ENCODE measurements around the gene ATP6V1D. TPM values are rescaled to one million over a fixed set of nuclear protein-coding genes. Genes with fewer than 3 reads are reported as not detected.

Gene ATP6V1D
- total and polyA plus RNA-seq, 2 experiments from 2014 or later = 61.5 to 105 TPM

- ATAC-seq = no peak
These were observed 7.5 kb downstream of the ATP6V1D start for GRCh38 chr14:67352055-67352454.

More at GRCh38 chr14:67352055-67352454, 7.5 kb downstream of the ATP6V1D start:
- H3K36me3 Mint-ChIP-seq (ENCODE audit: low read depth) = peaks cover 30% of the 10 kb centered on the region; the same call in 2 of the 3 replicates
- no peaks in the 10 kb centered on the region for H3K27me3 Mint-ChIP-seq (ENCODE audit: insufficient read depth, low read depth, poor library complexity)
- Histone ChIP-seq H3K27ac (ENCODE audit: low read depth) (no peak overlapping the region), H4K20me1 (replicated peaks; ENCODE audit: insufficient read depth) (no peaks in the 10 kb centered on the region), H3K79me2 (replicated peaks; ENCODE audit: insufficient read depth) (peaks cover 39% of the 10 kb centered on the region), H3K36me3 (ENCODE audit: insufficient read depth) (0 out of 2 replicates have a peak, but pooled peaks cover 15% of the 10 kb centered on the region), H3K27me3 (ENCODE audit: insufficient read depth) (no peaks in the 10 kb centered on the region), H3K4me1 (ENCODE audit: insufficient read depth) (no peaks in the 10 kb centered on the region), H3K4me3 (no peak overlapping the region), H2AFZ (no peak overlapping the region), H3F3A (replicated peaks; ENCODE audit: low read depth) (no peaks in the 10 kb centered on the region), H3K9me2 (ENCODE audit: insufficient read depth) (no peaks in the 10 kb centered on the region), H3K4me2 (no peak overlapping the region)
- no peak overlapping the region for H3K27ac Mint-ChIP-seq
- no peaks in the 10 kb centered on the region for H3K4me1 Mint-ChIP-seq
- H3K4me3 Mint-ChIP-seq = no peak overlapping the region
- TF ChIP-seq, protein P1, sequence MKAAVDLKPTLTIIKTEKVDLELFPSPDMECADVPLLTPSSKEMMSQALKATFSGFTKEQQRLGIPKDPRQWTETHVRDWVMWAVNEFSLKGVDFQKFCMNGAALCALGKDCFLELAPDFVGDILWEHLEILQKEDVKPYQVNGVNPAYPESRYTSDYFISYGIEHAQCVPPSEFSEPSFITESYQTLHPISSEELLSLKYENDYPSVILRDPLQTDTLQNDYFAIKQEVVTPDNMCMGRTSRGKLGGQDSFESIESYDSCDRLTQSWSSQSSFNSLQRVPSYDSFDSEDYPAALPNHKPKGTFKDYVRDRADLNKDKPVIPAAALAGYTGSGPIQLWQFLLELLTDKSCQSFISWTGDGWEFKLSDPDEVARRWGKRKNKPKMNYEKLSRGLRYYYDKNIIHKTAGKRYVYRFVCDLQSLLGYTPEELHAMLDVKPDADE (IDR thresholded peaks at IDR 0.05) = no peak
- no peak for TF ChIP-seq EZH2 (IDR thresholded peaks at IDR 0.05; ENCODE audit: low read depth, unreplicated experiment)
- TF ChIP-seq STAT1 (IDR thresholded peaks at IDR 0.05; ENCODE audit: unreplicated experiment) = no peak
- no peak for TF ChIP-seq CTCF (conservative IDR thresholded peaks at IDR 0.05; ENCODE audit: low read depth in 2 of 2)
- TF ChIP-seq POLR2AphosphoS5 (IDR thresholded peaks at IDR 0.05; ENCODE audit: low read depth) = no peak
- no peak for TF ChIP-seq EZH2phosphoT487 (IDR thresholded peaks at IDR 0.05; ENCODE audit: unreplicated experiment)
- TF ChIP-seq, protein P2, sequence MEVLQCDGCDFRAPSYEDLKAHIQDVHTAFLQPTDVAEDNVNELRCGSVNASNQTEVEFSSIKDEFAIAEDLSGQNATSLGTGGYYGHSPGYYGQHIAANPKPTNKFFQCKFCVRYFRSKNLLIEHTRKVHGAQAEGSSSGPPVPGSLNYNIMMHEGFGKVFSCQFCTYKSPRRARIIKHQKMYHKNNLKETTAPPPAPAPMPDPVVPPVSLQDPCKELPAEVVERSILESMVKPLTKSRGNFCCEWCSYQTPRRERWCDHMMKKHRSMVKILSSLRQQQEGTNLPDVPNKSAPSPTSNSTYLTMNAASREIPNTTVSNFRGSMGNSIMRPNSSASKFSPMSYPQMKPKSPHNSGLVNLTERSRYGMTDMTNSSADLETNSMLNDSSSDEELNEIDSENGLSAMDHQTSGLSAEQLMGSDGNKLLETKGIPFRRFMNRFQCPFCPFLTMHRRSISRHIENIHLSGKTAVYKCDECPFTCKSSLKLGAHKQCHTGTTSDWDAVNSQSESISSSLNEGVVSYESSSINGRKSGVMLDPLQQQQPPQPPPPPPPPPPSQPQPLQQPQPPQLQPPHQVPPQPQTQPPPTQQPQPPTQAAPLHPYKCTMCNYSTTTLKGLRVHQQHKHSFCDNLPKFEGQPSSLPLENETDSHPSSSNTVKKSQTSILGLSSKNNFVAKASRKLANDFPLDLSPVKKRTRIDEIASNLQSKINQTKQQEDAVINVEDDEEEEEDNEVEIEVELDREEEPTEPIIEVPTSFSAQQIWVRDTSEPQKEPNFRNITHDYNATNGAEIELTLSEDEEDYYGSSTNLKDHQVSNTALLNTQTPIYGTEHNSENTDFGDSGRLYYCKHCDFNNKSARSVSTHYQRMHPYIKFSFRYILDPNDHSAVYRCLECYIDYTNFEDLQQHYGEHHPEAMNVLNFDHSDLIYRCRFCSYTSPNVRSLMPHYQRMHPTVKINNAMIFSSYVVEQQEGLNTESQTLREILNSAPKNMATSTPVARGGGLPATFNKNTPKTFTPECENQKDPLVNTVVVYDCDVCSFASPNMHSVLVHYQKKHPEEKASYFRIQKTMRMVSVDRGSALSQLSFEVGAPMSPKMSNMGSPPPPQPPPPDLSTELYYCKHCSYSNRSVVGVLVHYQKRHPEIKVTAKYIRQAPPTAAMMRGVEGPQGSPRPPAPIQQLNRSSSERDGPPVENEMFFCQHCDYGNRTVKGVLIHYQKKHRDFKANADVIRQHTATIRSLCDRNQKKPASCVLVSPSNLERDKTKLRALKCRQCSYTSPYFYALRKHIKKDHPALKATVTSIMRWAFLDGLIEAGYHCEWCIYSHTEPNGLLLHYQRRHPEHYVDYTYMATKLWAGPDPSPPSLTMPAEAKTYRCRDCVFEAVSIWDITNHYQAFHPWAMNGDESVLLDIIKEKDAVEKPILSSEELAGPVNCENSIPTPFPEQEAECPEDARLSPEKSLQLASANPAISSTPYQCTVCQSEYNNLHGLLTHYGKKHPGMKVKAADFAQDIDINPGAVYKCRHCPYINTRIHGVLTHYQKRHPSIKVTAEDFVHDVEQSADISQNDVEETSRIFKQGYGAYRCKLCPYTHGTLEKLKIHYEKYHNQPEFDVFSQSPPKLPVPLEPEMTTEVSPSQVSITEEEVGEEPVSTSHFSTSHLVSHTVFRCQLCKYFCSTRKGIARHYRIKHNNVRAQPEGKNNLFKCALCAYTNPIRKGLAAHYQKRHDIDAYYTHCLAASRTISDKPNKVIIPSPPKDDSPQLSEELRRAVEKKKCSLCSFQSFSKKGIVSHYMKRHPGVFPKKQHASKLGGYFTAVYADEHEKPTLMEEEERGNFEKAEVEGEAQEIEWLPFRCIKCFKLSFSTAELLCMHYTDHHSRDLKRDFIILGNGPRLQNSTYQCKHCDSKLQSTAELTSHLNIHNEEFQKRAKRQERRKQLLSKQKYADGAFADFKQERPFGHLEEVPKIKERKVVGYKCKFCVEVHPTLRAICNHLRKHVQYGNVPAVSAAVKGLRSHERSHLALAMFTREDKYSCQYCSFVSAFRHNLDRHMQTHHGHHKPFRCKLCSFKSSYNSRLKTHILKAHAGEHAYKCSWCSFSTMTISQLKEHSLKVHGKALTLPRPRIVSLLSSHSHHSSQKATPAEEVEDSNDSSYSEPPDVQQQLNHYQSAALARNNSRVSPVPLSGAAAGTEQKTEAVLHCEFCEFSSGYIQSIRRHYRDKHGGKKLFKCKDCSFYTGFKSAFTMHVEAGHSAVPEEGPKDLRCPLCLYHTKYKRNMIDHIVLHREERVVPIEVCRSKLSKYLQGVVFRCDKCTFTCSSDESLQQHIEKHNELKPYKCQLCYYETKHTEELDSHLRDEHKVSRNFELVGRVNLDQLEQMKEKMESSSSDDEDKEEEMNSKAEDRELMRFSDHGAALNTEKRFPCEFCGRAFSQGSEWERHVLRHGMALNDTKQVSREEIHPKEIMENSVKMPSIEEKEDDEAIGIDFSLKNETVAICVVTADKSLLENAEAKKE (CRISPR knock-in tag; IDR thresholded peaks at IDR 0.05) = no peak
- no peak for TF ChIP-seq CREB1 (CRISPR knock-in tag; IDR thresholded peaks at IDR 0.05; ENCODE audit: low read depth)
- no peak for TF ChIP-seq ZNF114 (CRISPR knock-in tag; IDR thresholded peaks at IDR 0.05)
- no peak for TF ChIP-seq JUNB (IDR thresholded peaks at IDR 0.05; ENCODE audit: unreplicated experiment)
- TF ChIP-seq ZNF331 (CRISPR knock-in tag; IDR thresholded peaks at IDR 0.05; ENCODE audit: low read depth) = no peak
- no peak for DNase-seq (ENCODE audit: low spot score)
- no peaks in the 10 kb centered on the region for H3K9me3 Mint-ChIP-seq

Measured in GM23338 (cell line).